GM10266 (cell line): Measurements from ENCODE around the gene RPL27A.

Experiments
- DNase-seq: peaks from one replicate; pipeline ENCODE4 v3.0.0; 2012; ENCODE audit errors: extremely low spot score
- CTCF ChIP-seq: IDR thresholded peaks from 2 replicates; pipeline ENCODE4 v1.5.1; 2012; ENCODE audit warnings: mild to moderate bottlenecking, low read depth; ENCODE audit not compliant: control insufficient read depth, insufficient read depth; ENCODE audit errors: missing control alignments

The RPL27A gene

DNA sequence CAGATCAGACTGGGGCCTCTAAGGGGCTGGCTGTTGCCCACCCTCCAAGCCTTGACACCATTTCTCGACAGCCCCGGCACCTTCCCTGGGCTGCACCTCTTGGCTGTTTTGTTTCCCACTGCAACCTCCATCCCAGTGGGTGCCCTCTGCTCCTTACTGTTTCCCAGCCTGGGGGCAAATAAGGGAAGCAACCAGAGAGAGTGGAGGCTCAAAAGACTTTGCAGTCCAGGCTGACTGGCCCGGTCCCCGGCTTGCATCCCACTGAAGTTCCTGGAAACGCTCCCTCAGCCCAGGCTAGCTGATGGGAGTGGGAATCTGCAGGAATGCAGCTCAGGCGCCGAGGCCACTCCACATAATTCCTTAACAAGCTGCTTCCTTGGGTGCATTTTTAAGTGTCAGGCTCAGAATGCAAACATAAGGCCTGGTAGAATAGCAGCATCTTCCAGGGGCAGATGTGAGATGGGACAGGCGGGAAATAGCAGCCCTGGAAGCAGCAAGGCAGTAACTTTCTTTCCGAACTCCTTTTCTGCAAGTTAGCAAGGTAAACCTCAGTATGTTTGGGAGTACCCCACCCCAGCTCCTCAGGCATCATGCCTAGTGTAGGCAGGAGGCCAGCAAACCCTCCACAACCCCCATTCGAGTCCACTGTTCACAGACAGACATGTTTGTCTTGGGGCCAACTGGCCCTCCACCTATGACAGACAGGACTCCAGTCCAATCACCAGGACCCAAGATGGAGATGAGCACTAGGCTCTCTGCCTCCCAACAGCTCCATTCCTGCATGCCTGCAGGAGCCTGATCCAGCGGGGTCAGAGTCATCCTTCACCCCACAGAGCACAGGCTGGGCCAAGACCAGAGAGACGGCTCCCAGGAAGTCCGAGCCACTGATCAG is 39.3 kb downstream of the RPL27A start:
- no peak for DNase-seq
- TF ChIP-seq CTCF: no peak

GRCh38 chr11:8722809-8723208 is 40.2 kb downstream of the RPL27A start:
- no peak for DNase-seq
- no peak for TF ChIP-seq CTCF

DNA sequence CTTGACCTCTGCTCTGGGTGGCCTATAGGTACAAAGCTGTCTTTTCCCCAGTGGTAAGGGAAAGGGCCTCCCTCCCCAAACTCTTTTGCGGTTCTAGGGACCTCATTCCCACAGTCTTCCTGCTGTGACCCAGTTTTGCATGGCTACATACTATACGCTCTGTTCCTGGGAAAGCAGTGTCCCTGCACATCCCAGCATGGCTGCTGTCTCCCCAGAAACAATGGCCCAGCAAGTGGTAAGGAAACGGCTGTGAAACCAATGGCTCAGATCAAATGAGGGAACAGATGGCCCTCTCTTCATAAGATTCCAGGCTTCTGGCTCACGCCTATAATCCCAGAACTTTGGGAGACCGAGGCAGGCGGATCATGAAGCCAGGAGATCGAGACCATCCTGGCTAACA is 41.1 kb downstream of the RPL27A start:
- no peak for DNase-seq
- no peak for TF ChIP-seq CTCF

- DNase-seq: no peak
- no peak for TF ChIP-seq CTCF
These were observed 42.1 kb downstream of the RPL27A start for GRCh38 chr11:8724682-8725081.

GRCh38 chr11:8726395-8726794 is 43.8 kb downstream of the RPL27A start:
- DNase-seq: no peak
- TF ChIP-seq CTCF: no peak

DNA sequence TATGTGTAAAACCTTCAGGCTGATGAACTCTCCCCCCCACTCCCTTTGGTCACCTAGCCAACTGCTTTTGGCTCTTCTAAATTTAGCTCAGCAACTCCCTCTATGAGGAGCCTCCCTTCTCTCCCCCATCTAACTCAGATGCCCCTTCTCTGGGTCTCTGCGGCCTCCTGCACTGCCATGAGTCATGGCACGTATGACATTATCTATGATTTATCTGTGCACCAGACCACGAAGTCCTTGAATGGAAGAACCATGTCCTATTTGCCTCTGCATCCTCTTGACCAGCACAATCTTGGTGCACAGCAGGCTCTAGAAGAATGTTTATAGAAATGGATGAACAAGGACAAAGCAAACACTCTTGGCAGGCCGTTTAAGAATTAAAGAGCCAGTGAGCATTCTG is 46.0 kb downstream of the RPL27A start:
- no peak for DNase-seq
- TF ChIP-seq CTCF: no peak

DNA sequence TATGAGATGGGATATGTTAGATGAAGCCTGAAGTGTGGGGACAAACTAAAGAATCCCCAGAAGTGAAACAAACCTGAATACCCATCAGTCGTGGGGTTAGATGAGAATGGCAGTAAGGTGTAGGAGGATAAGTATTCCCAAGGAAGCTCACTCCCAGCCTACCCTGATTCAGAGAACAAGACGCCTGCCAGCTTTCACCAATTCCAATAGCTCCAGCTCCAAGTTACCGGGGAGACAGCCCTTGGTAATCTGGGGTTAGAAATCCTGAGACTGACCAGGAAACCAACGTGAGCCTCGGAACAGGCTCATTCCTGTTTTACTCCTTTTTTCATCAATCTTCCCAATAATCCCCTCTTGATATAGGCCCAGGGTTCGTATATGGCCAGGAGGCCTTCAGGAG is 46.5 kb downstream of the RPL27A start:
- DNase-seq: no peak
- TF ChIP-seq CTCF: no peak
